HEK293 (cell line): ENCODE data around the gene SATL1.
A peak's percentile ranks its signal among the peaks of the same experiment; 100 is the strongest.

Source experiments
- CTCF ChIA-PET: fragments of 350-600 bp; formaldehyde crosslinking; extraction: SDS; loops from one replicate; lab custom pipeline; 2021; ENCODE audit warnings: antibody characterized with exemption; lab: Yijun Ruan, JAX
- POLR2A ChIA-PET: fragments of 300-600 bp; formaldehyde crosslinking; extraction: SDS; loops from one replicate; lab custom pipeline; 2020; ENCODE audit warnings: antibody characterized with exemption, inconsistent platforms; lab: Yijun Ruan, JAX
- H3K27ac ChIP-seq: fragments of 200-500 bp; sonication (Bioruptor generic); 2 replicates; pipeline ENCODE4 v1.5.1; 2014; ENCODE audit warnings: low read depth, low read length, control low read depth, inconsistent platforms; ENCODE audit errors: extremely low read depth
- H3K36me3 ChIP-seq, 2 experiments: fragments of 200-500 bp in 1 of 2; sonication (Bioruptor generic) in 1 of 2; 1 replicate in 1 of 2; 2 replicates in 1 of 2; pipeline ENCODE4 v1.5.1; 2014 to 2017; ENCODE audit warnings: inconsistent platforms in 2 of 2, low read length in 2 of 2; ENCODE audit not compliant: control insufficient read depth in 2 of 2, insufficient read depth in 1 of 2
- H3K4me1 ChIP-seq: fragments of 200-500 bp; sonication (Bioruptor generic); 2 replicates; pipeline ENCODE4 v1.5.1; 2014; ENCODE audit warnings: mild to moderate bottlenecking, low read length, inconsistent platforms; ENCODE audit not compliant: control insufficient read depth, insufficient read depth
- H3K4me3 ChIP-seq: 2 replicates; pipeline ENCODE4 v1.5.1; 2011; ENCODE audit warnings: low read depth, mild to moderate bottlenecking, control low read depth, low read length, moderate library complexity
- H3K9me3 ChIP-seq: fragments of 200-500 bp; sonication (Bioruptor generic); 2 replicates; pipeline ENCODE4 v1.5.1; 2014; ENCODE audit warnings: low read depth, low read length, inconsistent platforms; ENCODE audit not compliant: control insufficient read depth, insufficient read depth
- CTCF ChIP-seq: fragments of 450-650 bp; formaldehyde crosslinking; IDR thresholded peaks from 2 replicates; pipeline ENCODE4 v1.5.1; 2016; ENCODE audit warnings: missing biosample characterization, missing genetic modification characterization
- INSM2 ChIP-seq: fragments of 450-650 bp; formaldehyde crosslinking; IDR thresholded peaks from 2 replicates; pipeline ENCODE4 v1.5.1; 2016; ENCODE audit warnings: missing biosample characterization, missing genetic modification characterization
- PATZ1 ChIP-seq: fragments of 450-650 bp; formaldehyde crosslinking; IDR thresholded peaks from 2 replicates; pipeline ENCODE4 v1.5.1; 2016; ENCODE audit warnings: missing biosample characterization, missing genetic modification characterization
- PRDM1 ChIP-seq: fragments of 450-650 bp; formaldehyde crosslinking; IDR thresholded peaks from 2 replicates; pipeline ENCODE4; 2016; ENCODE audit warnings: missing biosample characterization, missing genetic modification characterization
- PRDM10 ChIP-seq: fragments of 450-650 bp; formaldehyde crosslinking; IDR thresholded peaks from 2 replicates; pipeline ENCODE4 v1.5.1; 2016; ENCODE audit warnings: missing biosample characterization, missing genetic modification characterization
- ZBTB11 ChIP-seq: fragments of 450-650 bp; formaldehyde crosslinking; conservative IDR thresholded peaks from 2 replicates; pipeline ENCODE4 v1.5.1; 2016; ENCODE audit warnings: low read depth, missing biosample characterization, missing genetic modification characterization
- ZBTB6 ChIP-seq: fragments of 450-650 bp; formaldehyde crosslinking; IDR thresholded peaks from 2 replicates; pipeline ENCODE4 v1.5.1; 2017; ENCODE audit warnings: missing biosample characterization, missing genetic modification characterization
- ZNF10 ChIP-seq: fragments of 450-650 bp; formaldehyde crosslinking; IDR thresholded peaks from 2 replicates; pipeline ENCODE4 v1.5.1; 2017; ENCODE audit warnings: missing biosample characterization, missing genetic modification characterization
- ZNF114 ChIP-seq: fragments of 450-650 bp; formaldehyde crosslinking; IDR thresholded peaks from 2 replicates; pipeline ENCODE4 v1.5.0; 2017; ENCODE audit warnings: missing biosample characterization, missing genetic modification characterization
- ZNF184 ChIP-seq: fragments of 450-650 bp; IDR thresholded peaks from 2 replicates; pipeline ENCODE4 v1.5.1; 2018; ENCODE audit warnings: missing biosample characterization, mild to moderate bottlenecking, missing genetic modification characterization
- ZNF366 ChIP-seq: fragments of 450-650 bp; formaldehyde crosslinking; conservative IDR thresholded peaks from 2 replicates; pipeline ENCODE4 v1.5.1; 2016; ENCODE audit warnings: missing biosample characterization, missing genetic modification characterization
- ZNF639 ChIP-seq: fragments of 450-650 bp; formaldehyde crosslinking; IDR thresholded peaks from 2 replicates; pipeline ENCODE4 v1.5.1; 2016; ENCODE audit warnings: missing biosample characterization, missing genetic modification characterization
- ZNF777 ChIP-seq: fragments of 450-650 bp; formaldehyde crosslinking; IDR thresholded peaks from 2 replicates; pipeline ENCODE4 v1.5.1; 2017; ENCODE audit warnings: missing biosample characterization, missing genetic modification characterization, borderline replicate concordance

Gene SATL1

GRCh38 chrX:85244450-85245211 is 1.1 kb upstream of the SATL1 start (continued):
- no peak for TF ChIP-seq ZNF184
- TF ChIP-seq PRDM1 (tag by site-specific recombination): peak; percentile 65
- TF ChIP-seq, all 188 proteins: peak for 11

- CTCF ChIA-PET: no interaction called here
- peak; percentile 98 for TF ChIP-seq PRDM1 (tag by site-specific recombination)
- no peak for TF ChIP-seq PRDM10 (tag by site-specific recombination)
- no peak for TF ChIP-seq ZNF114 (tag by site-specific recombination)
- TF ChIP-seq ZBTB11: 0 out of 2 replicates have a peak, but pooled peaks have one; percentile 27
- TF ChIP-seq ZNF366 (tag by site-specific recombination): peak; percentile 80
- 0 out of 2 replicates have a peak, but pooled peaks have one; percentile 27 for TF ChIP-seq ZNF10
- H3K4me1 ChIP-seq: peaks cover 2% of the 10 kb centered on the region; the same call in 1 of the 2 replicates
- peaks cover 5 to 28% of the 10 kb centered on the region in 2 experiments; a peak in 2 of 3 replicates for H3K36me3 ChIP-seq
- H3K4me3 ChIP-seq: peak overlapping the region; percentile 56
- POLR2A ChIA-PET: no interaction called here
- H3K27ac ChIP-seq: peak overlapping the region; percentile 4; the same call in 1 of the 2 replicates
- no peaks in the 10 kb centered on the region; the same call in 1 of the 2 replicates for H3K9me3 ChIP-seq
These were observed 424 bp downstream of the SATL1 start for GRCh38 chrX:85243155-85243554.

- no peaks in the 10 kb centered on the region for H3K36me3 ChIP-seq
- no peak overlapping the region for H3K4me3 ChIP-seq
- no peaks in the 10 kb centered on the region; the same call in 1 of the 2 replicates for H3K9me3 ChIP-seq
- ChIA-PET POLR2A (no interaction called here), CTCF (interaction anchor here (0.5 kb wide), 1 partner anchor 494 kb away, joined by 4 read pairs; no protein-coding TSS in a partner anchor)
- no peaks in the 10 kb centered on the region for H3K4me1 ChIP-seq
- H3K27ac ChIP-seq: no peak overlapping the region
- no peak for TF ChIP-seq INSM2 (tag by site-specific recombination)
- TF ChIP-seq ZNF639 (tag by site-specific recombination): no peak
- TF ChIP-seq CTCF (tag by site-specific recombination): no peak
- TF ChIP-seq PATZ1: no peak
- no peak for TF ChIP-seq ZNF777
- TF ChIP-seq ZBTB6 (tag by site-specific recombination): no peak
These were observed 20.2 kb downstream of the SATL1 start for GRCh38 chrX:85223359-85223758.
